HG02571 (cell line): Measurements from ENCODE around the gene TM4SF1.
"Not testable (repeated sequence)": the region's sequence is repeated elsewhere in the genome, so short reads cannot be mapped to it uniquely, and the experiment has no call there.

Experiments used
- ATAC-seq: cut with Tn5 transposase; IDR thresholded peaks from one replicate; pipeline ENCODE4 v1.9.1; 2021; ENCODE audit warnings: mild to moderate bottlenecking, moderate library complexity; ENCODE audit not compliant: unreplicated experiment

Gene TM4SF1

GRCh38 chr3:149395107-149396089 lies 17.9 kb upstream of the TM4SF1 start:
- ATAC-seq, result no peak

- no peak for ATAC-seq
Observed at GRCh38 chr3:149393345-149394160, 16.1 kb upstream of the TM4SF1 start.

- ATAC-seq, result no peak
Observed at GRCh38 chr3:149391960-149392359, 14.5 kb upstream of the TM4SF1 start.

- no peak for ATAC-seq
Observed at GRCh38 chr3:149390772-149391212, 13.3 kb upstream of the TM4SF1 start.

GRCh38 chr3:149390294-149390693 lies 12.8 kb upstream of the TM4SF1 start:
- ATAC-seq, result no peak

GRCh38 chr3:149388531-149389417 lies 11.3 kb upstream of the TM4SF1 start:
- ATAC-seq, result no peak

GRCh38 chr3:149388001-149388440 lies 10.6 kb upstream of the TM4SF1 start:
- ATAC-seq, result no peak

GRCh38 chr3:149386299-149386606 lies 8.8 kb upstream of the TM4SF1 start:
- ATAC-seq, result no peak

- ATAC-seq, result no peak
Observed at GRCh38 chr3:149385617-149386298, 8.3 kb upstream of the TM4SF1 start.

GRCh38 chr3:149384911-149385321 lies 7.5 kb upstream of the TM4SF1 start:
- ATAC-seq, result no peak

- ATAC-seq, result no peak
Observed at GRCh38 chr3:149384167-149384566, 6.7 kb upstream of the TM4SF1 start.

- ATAC-seq, result no peak
Observed at GRCh38 chr3:149383703-149384102, 6.3 kb upstream of the TM4SF1 start.

- ATAC-seq, result no peak
Observed at GRCh38 chr3:149382518-149382917, 5.1 kb upstream of the TM4SF1 start.

GRCh38 chr3:149382101-149382467 lies 4.6 kb upstream of the TM4SF1 start:
- ATAC-seq, result no peak

GRCh38 chr3:149381173-149382100 lies 4.0 kb upstream of the TM4SF1 start:
- no peak for ATAC-seq

- ATAC-seq, result not testable (repeated sequence)
Observed at GRCh38 chr3:149380220-149380619, 2.8 kb upstream of the TM4SF1 start.

- no peak for ATAC-seq
Observed at GRCh38 chr3:149378478-149379309, 1.2 kb upstream of the TM4SF1 start.

GRCh38 chr3:149376718-149377407 lies 586 bp downstream of the TM4SF1 start:
- no peak for ATAC-seq
